GM12878 (cell line): ENCODE measurements around the gene THBS1. TPM values are rescaled to one million over a fixed set of nuclear protein-coding genes. Genes with fewer than 3 reads are reported as not detected.

Experiments
- ATAC-seq: fragments of 200-7000 bp; cut with Tn5 transposase; 3 replicates; pipeline ENCODE4 v1.9.1; 2020; ENCODE audit warnings: mild to moderate bottlenecking, moderate library complexity
- BruUV-seq: library from RNA; stranded (reverse); fragments of 400-500 nt; replicated peaks from 2 replicates; lab custom pipeline; 2021; lab: Mats Ljungman, UMichigan
- CTCF ChIA-PET: fragments of 300-600 bp; sonication (Branson Sonifier 250); formaldehyde crosslinking; extraction: SDS; loops from one replicate; lab custom pipeline; 2021; ENCODE audit warnings: inconsistent platforms; lab: Yijun Ruan, JAX
- POLR2A ChIA-PET: fragments of 350-600 bp; formaldehyde crosslinking; extraction: SDS; loops from one replicate; lab custom pipeline; 2021; ENCODE audit warnings: inconsistent platforms; lab: Charles Lee
- RAD21 ChIA-PET: fragments of 300-600 bp; sonication (Branson Sonifier 250); formaldehyde crosslinking; loops from one replicate; lab custom pipeline; 2023; ENCODE audit warnings: antibody characterized with exemption; ENCODE audit not compliant: unreplicated experiment; lab: Charles Lee
- SMC1A ChIA-PET: fragments of 300-600 bp; sonication (Branson Sonifier 250); formaldehyde crosslinking; loops from one replicate; lab custom pipeline; 2023; ENCODE audit not compliant: unreplicated experiment, uncharacterized antibody; lab: Charles Lee
- DNase-seq: peaks from one replicate; pipeline ENCODE4 v3.0.0-alpha.2; 2011; ENCODE audit warnings: low read depth, low spot score
- FAIRE-seq: peaks from 3 replicates; lab custom pipeline; 2011; peaks lifted over from hg19 to GRCh38; lab: Jason Lieb, UNC
- H2AFZ ChIP-seq: 2 replicates; pipeline ENCODE4 v1.6.0; 2011; ENCODE audit warnings: low read depth, low read length, control low read depth; ENCODE audit not compliant: control insufficient read depth
- H3K27ac ChIP-seq: 2 replicates; pipeline ENCODE4 v1.5.1; 2011; ENCODE audit warnings: control low read depth; ENCODE audit not compliant: control insufficient read depth, insufficient read depth
- H3K27me3 ChIP-seq, 2 experiments: replicated peaks in 1 of 2; 2 replicates each; pipeline versions ENCODE4 v1.6.0 to v1.6.1; 2011; ENCODE audit warnings: low read length in 1 of 2; ENCODE audit not compliant: control insufficient read depth in 2 of 2, insufficient read depth in 2 of 2
- H3K36me3 ChIP-seq, 2 experiments: 2 replicates each; pipeline ENCODE4 v1.5.1; 2011; ENCODE audit warnings: low read length in 1 of 2; ENCODE audit not compliant: control insufficient read depth in 2 of 2, insufficient read depth in 2 of 2
- H3K4me1 ChIP-seq: 2 replicates; pipeline ENCODE4 v1.6.1; 2011; ENCODE audit warnings: mild to moderate bottlenecking, low read length, moderate library complexity, mixed read lengths; ENCODE audit not compliant: control insufficient read depth, insufficient read depth
- H3K4me2 ChIP-seq: 2 replicates; pipeline ENCODE4 v1.6.0; 2011; ENCODE audit warnings: control low read depth; ENCODE audit not compliant: control insufficient read depth, insufficient read depth
- H3K4me3 ChIP-seq: fragments of 200-600 bp; sonication (generic); 2 replicates; pipeline ENCODE4 v1.5.1; 2016
- H3K79me2 ChIP-seq: 2 replicates; pipeline ENCODE4 v1.6.0; 2011; ENCODE audit warnings: low read length; ENCODE audit not compliant: control insufficient read depth, insufficient read depth
- H3K9ac ChIP-seq: 2 replicates; pipeline ENCODE4 v1.8.0; 2011; ENCODE audit warnings: low read length, control low read depth, mixed read lengths; ENCODE audit not compliant: control insufficient read depth, insufficient read depth
- H3K9me3 ChIP-seq: replicated peaks from 3 replicates; pipeline ENCODE4 v1.5.1; 2011; ENCODE audit warnings: mild to moderate bottlenecking, low read length; ENCODE audit not compliant: control insufficient read depth, insufficient read depth
- H4K20me1 ChIP-seq: 2 replicates; pipeline ENCODE4 v1.6.0; 2011; ENCODE audit not compliant: control insufficient read depth, insufficient read depth
- BCLAF1 ChIP-seq: fragments of 450-650 bp; IDR thresholded peaks from 2 replicates; pipeline ENCODE4 v1.6.1; 2017; ENCODE audit warnings: antibody characterized with exemption, mild to moderate bottlenecking, moderate library complexity
- EED ChIP-seq: sonication (generic); IDR thresholded peaks from 2 replicates; pipeline ENCODE4 v1.6.1; 2016; ENCODE audit warnings: antibody characterized with exemption, low read depth
- EGR1 ChIP-seq, 2 experiments: IDR thresholded peaks; 1 replicate in 1 of 2; 2 replicates in 1 of 2; pipeline ENCODE4 v1.6.1; 2011 to 2012; ENCODE audit warnings: low read depth in 2 of 2, low read length in 2 of 2, borderline replicate concordance in 1 of 2, mild to moderate bottlenecking in 1 of 2, moderate library complexity in 1 of 2
- FOS ChIP-seq: IDR thresholded peaks from 3 replicates; pipeline ENCODE4 v1.6.1; 2011; ENCODE audit warnings: borderline replicate concordance; ENCODE audit not compliant: insufficient read length; ENCODE audit errors: extremely low read depth
- NBN ChIP-seq: fragments of 450-650 bp; IDR thresholded peaks from 2 replicates; pipeline ENCODE4 v1.6.1; 2016
- NFYB ChIP-seq: IDR thresholded peaks from 2 replicates; pipeline ENCODE4 v1.6.1; 2011; ENCODE audit warnings: low read depth, mild to moderate bottlenecking, low read length, improper control_type of control experiment, moderate library complexity; ENCODE audit not compliant: insufficient read depth
- SIN3A ChIP-seq: IDR thresholded peaks from 2 replicates; pipeline ENCODE4 v1.6.1; 2012; ENCODE audit warnings: low read depth, low read length, improper control_type of control experiment
- TCF12 ChIP-seq: IDR thresholded peaks from 2 replicates; pipeline ENCODE4 v1.6.1; 2011; ENCODE audit warnings: low read depth, mild to moderate bottlenecking, low read length
- ZSCAN29 ChIP-seq: fragments of 450-650 bp; IDR thresholded peaks from 2 replicates; pipeline ENCODE4 v1.6.1; 2017; ENCODE audit warnings: mild to moderate bottlenecking, moderate library complexity
- WGBS: methylation state at CpG from one replicate; pipeline ENCODE4 v1.1.6; 2016; ENCODE audit warnings: low lambda C conversion rate; ENCODE audit not compliant: insufficient replicate concordance, insufficient coverage; ENCODE audit errors: missing lambda C conversion rate; 5-methylcytosine and 5-hydroxymethylcytosine counted together
- in situ Hi-C: fragments of 300-500 bp; cut with MboI; formaldehyde crosslinking; loops from 9 replicates; pipeline ENCODE4 v1.14.3; 2018; ENCODE audit warnings: mixed read lengths
- intact Hi-C: fragments of 100-400 bp; cut with micrococcal nuclease; formaldehyde crosslinking; loops from one replicate; pipeline ENCODE4 v1.14.2; 2022; ENCODE audit not compliant: unreplicated experiment
- polyA plus RNA-seq, 11 experiments: library from polyadenylated mRNA; depleted of rRNA in 4 of 11; unstranded in 6 of 11; stranded (reverse) in 5 of 11; fragments of >200 nt; fragmentation: Nextera tagmentation in 4 of 11; fragmentation: Illumina TruSeq in 1 of 11; extraction: Ambion mirVana in 4 of 11; extraction: Trizol in 1 of 11; gene quantifications; 1 replicate in 1 of 11; 2 replicates in 10 of 11; pipeline versions ENCODE4 v1.2.1 to v1.2.3, GENCODE V29; 2011 to 2016; ENCODE audit warnings: inconsistent platforms in 2 of 11, missing spikeins in 2 of 11, low read depth in 1 of 11
- total RNA-seq, 4 experiments: library from RNA; depleted of rRNA in 3 of 4; stranded (reverse); fragments of >200 nt in 3 of 4; fragmentation: Illumina TruSeq in 1 of 4; extraction: Trizol in 1 of 4; gene quantifications; 2 replicates each; pipeline versions ENCODE4 v1.2.1 to v1.2.3, GENCODE V29; 2013 to 2021

Gene THBS1
- total and polyA plus RNA-seq, 10 of the 15 experiments (the other 5 are each of a cell fraction or from before 2014, with no cell fraction given), result under 0.01 to 1.5 (median 0.23) TPM; not detected in 3

- ATAC-seq (no peak), DNase-seq (no peak), FAIRE-seq (no peak)
- Histone ChIP-seq H3K9me3 (no peaks in the 10 kb centered on the region; the same call in 2 of the 3 replicates), H3K4me3 (no peak overlapping the region), H4K20me1 (no peaks in the 10 kb centered on the region), H2AFZ (no peak overlapping the region), H3K79me2 (no peaks in the 10 kb centered on the region), H3K4me1 (no peaks in the 10 kb centered on the region), H3K36me3 (no peaks in the 10 kb centered on the region), H3K4me2 (no peak overlapping the region), H3K9ac (no peak overlapping the region), H3K27ac (no peak overlapping the region), H3K27me3 (no peaks in the 10 kb centered on the region)
- WGBS, result 54% methylated on average over 1 of the region's 1 CpG
- ChIA-PET SMC1A (no interaction called here), CTCF (interaction anchor here (0.9 kb wide), 1 partner anchor 8 kb away, joined by 3 read pairs; no protein-coding TSS in a partner anchor), POLR2A (no interaction called here), RAD21 (no interaction called here)
- in situ Hi-C loops, result no loop called here
- BruUV-seq, result no TSS peak
- no peak for TF ChIP-seq NBN
- TF ChIP-seq BCLAF1, result no peak
- TF ChIP-seq NFYB, result no peak
- TF ChIP-seq ZSCAN29, result no peak
- no peak for TF ChIP-seq FOS
- no peak for TF ChIP-seq EGR1 (IDR thresholded peaks at IDR 0.05; ENCODE audit: borderline replicate concordance in 1 of 2, low read depth in 2 of 2, low read length in 2 of 2)
- no peak for TF ChIP-seq TCF12
- no peak for TF ChIP-seq EED
- no peak for TF ChIP-seq SIN3A
- intact Hi-C loops, result no loop called here
These were observed 34.0 kb upstream of the THBS1 start for GRCh38 chr15:39546842-39547241.
